Measurements from ENCODE around the gene KCTD17.
A peak's percentile ranks its signal among the peaks of the same experiment; 100 is the strongest.

KCTD17 gene, protein sequence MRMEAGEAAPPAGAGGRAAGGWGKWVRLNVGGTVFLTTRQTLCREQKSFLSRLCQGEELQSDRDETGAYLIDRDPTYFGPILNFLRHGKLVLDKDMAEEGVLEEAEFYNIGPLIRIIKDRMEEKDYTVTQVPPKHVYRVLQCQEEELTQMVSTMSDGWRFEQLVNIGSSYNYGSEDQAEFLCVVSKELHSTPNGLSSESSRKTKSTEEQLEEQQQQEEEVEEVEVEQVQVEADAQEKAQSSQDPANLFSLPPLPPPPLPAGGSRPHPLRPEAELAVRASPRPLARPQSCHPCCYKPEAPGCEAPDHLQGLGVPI

DNA sequence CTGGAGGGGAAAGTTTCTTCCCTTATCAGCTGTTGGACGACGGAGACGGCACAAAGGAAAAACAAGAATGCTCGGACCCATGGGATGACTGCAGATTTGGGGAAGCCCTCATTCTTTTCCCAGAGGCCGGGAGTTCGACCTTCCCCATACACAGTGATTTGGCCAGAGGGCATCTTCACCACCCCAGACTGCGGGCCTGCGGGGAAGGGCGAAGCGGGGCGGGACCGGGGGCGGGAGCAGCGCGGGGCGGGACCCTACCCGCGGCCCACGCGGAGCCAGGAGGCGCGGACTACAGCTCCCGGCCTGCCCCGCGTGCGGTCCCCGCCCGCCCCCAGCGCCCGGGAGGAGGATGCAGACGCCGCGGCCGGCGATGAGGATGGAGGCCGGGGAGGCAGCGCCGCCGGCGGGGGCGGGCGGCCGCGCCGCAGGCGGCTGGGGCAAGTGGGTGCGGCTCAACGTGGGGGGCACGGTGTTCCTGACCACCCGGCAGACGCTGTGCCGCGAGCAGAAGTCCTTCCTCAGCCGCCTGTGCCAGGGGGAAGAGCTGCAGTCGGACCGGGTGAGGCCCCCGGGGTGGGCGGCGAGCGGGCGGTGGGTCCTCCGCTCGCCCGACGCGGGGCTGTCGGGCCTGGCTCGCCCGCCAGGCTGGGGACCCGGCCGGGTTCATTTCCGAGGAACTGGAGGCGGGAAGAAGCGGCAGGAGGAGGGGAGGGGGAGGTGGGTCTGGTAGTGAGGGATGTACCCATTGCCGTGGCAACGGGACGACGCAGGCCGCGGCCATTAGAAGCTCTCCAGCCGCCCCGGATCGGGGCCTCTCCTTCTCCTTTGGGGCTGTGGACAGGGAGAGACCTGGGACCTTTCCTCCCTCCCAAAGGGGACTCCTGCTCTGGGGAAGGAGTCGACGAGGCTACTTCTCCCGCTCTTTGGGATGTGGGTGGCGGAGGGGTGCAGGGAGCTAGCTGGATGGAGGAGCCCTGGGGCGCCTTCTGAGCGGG lies at the start of gene KCTD17:
KCTD17 (plus strand) TSS at position 352 of the 995 bp plus-strand sequence; CDS start at position 371, 19 bp downstream.
- 0 out of 2 replicates have a peak, but pooled peaks have one; percentile 31 for TF ChIP-seq EGR1 (IDR thresholded peaks at IDR 0.05)
- 0 out of 2 replicates have a peak, but pooled peaks have one; percentile 30 for TF ChIP-seq YY1 (IDR thresholded peaks at IDR 0.05; ENCODE audit: low read depth)
- no peak for TF ChIP-seq EP300 (IDR thresholded peaks at IDR 0.05; ENCODE audit: borderline replicate concordance)
- TF ChIP-seq ZBTB7A (IDR thresholded peaks at IDR 0.05; ENCODE audit: low read depth), result no peak
- TF ChIP-seq, protein P1, sequence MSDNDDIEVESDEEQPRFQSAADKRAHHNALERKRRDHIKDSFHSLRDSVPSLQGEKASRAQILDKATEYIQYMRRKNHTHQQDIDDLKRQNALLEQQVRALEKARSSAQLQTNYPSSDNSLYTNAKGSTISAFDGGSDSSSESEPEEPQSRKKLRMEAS (IDR thresholded peaks at IDR 0.05), result no peak
- TF ChIP-seq RAD21 (IDR thresholded peaks at IDR 0.05; ENCODE audit: low read depth), result no peak

DNA sequence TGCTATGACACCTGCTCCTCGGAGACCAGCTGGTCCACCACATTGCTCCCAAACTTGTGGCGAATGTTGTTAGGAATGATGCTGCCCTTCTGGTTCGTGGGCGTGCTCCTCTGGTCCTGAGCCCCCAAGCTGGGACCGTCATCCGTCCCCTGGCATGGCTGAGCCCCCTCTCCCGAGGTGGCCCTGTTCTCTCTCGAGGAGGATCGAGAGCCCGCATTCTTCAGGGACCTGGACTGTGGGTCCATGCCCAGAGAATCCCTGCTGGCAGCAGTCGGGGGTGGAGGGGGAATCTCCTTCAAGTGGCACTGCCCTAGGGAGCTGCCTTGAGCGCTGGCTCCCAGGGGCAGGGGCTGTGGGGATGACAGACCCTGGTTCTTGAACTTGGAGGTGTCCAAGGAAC lies 49.7 kb upstream of the KCTD17 start:
- no peak for TF ChIP-seq RAD21 (IDR thresholded peaks at IDR 0.05; ENCODE audit: low read depth)

DNA sequence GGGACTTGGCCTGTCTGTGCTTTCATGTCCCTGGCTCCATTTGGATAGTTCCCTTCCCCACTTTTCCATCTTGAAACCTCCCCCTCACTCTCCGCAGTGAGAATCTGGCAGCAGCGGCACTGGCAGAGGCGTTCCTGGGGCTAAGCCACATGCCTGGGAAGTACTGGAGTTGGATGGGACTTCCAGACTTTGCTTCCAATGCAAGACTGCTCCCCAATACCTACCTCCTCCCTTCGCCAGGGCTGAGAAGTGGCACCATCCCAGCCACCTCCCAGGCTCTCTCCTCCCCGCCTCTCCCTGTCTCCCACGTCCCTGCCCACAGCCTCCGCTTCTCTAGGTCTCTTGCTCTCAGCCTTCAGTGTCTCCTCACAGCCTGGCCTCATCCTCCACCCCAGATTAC lies 48.9 kb upstream of the KCTD17 start:
- TF ChIP-seq, protein P1 (IDR thresholded peaks at IDR 0.05), result no peak
- TF ChIP-seq CREB1 (IDR thresholded peaks at IDR 0.05; ENCODE audit: low read depth) (no peak), TEAD4 (IDR thresholded peaks at IDR 0.05) (no peak), EP300 (IDR thresholded peaks at IDR 0.05; ENCODE audit: borderline replicate concordance) (no peak)
- TF ChIP-seq, protein P2, sequence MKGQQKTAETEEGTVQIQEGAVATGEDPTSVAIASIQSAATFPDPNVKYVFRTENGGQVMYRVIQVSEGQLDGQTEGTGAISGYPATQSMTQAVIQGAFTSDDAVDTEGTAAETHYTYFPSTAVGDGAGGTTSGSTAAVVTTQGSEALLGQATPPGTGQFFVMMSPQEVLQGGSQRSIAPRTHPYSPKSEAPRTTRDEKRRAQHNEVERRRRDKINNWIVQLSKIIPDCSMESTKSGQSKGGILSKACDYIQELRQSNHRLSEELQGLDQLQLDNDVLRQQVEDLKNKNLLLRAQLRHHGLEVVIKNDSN (IDR thresholded peaks at IDR 0.05), result no peak

DNA sequence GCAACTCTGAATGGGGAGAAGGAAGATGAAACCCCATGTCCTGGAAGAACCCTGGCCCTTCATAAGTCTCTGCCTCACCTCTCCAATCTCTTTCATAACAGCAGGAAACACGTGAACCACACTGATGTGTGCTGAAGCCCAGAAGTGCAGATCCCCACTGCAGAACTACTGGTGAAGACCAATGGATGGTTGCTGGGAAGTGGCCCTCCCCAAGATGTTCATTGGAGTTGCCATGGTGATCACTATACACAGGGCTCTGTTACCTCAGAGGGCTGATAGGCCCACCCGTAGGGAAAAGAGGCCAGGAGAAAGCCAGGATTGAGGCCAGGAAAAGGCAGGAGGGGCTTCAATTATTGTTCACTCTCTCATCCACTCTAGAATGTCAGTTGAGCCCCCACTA lies 43.9 kb upstream of the KCTD17 start:
- TF ChIP-seq, protein P2 (IDR thresholded peaks at IDR 0.05), result no peak

DNA sequence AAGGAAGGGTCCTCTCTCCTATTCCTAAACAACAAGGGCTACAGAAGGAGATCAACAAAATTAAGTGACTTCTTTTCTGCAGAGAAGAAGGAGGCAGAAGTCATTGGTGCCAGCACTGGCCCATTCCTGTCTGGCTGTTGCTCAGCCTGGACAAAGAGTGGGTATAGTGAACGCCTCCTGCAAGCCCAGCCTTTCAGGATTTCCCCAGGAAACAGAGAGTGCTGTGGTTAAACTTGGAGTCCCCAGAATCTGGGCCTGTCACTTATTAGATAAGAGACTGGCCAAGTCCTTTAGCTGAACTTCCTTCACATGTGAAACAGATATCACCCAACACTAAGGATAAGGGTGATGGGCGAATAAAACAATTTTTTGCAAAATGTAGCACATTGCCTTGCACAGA lies 43.2 kb upstream of the KCTD17 start:
- TF ChIP-seq NFIC (IDR thresholded peaks at IDR 0.05) (no peak), ZBTB7A (IDR thresholded peaks at IDR 0.05; ENCODE audit: low read depth) (no peak), CEBPB (IDR thresholded peaks at IDR 0.05) (no peak), TEAD4 (IDR thresholded peaks at IDR 0.05) (no peak), EGR1 (IDR thresholded peaks at IDR 0.05) (no peak), RAD21 (IDR thresholded peaks at IDR 0.05; ENCODE audit: low read depth) (no peak), TAF1 (IDR thresholded peaks at IDR 0.05; ENCODE audit: low read depth) (no peak), CREB1 (IDR thresholded peaks at IDR 0.05; ENCODE audit: low read depth) (no peak), FOXM1 (IDR thresholded peaks at IDR 0.05; ENCODE audit: borderline replicate concordance, low read depth) (no peak), TCF12 (IDR thresholded peaks at IDR 0.05; ENCODE audit: low read depth) (no peak), EP300 (IDR thresholded peaks at IDR 0.05; ENCODE audit: borderline replicate concordance) (no peak), YY1 (IDR thresholded peaks at IDR 0.05; ENCODE audit: low read depth) (no peak)
- TF ChIP-seq, protein P3, sequence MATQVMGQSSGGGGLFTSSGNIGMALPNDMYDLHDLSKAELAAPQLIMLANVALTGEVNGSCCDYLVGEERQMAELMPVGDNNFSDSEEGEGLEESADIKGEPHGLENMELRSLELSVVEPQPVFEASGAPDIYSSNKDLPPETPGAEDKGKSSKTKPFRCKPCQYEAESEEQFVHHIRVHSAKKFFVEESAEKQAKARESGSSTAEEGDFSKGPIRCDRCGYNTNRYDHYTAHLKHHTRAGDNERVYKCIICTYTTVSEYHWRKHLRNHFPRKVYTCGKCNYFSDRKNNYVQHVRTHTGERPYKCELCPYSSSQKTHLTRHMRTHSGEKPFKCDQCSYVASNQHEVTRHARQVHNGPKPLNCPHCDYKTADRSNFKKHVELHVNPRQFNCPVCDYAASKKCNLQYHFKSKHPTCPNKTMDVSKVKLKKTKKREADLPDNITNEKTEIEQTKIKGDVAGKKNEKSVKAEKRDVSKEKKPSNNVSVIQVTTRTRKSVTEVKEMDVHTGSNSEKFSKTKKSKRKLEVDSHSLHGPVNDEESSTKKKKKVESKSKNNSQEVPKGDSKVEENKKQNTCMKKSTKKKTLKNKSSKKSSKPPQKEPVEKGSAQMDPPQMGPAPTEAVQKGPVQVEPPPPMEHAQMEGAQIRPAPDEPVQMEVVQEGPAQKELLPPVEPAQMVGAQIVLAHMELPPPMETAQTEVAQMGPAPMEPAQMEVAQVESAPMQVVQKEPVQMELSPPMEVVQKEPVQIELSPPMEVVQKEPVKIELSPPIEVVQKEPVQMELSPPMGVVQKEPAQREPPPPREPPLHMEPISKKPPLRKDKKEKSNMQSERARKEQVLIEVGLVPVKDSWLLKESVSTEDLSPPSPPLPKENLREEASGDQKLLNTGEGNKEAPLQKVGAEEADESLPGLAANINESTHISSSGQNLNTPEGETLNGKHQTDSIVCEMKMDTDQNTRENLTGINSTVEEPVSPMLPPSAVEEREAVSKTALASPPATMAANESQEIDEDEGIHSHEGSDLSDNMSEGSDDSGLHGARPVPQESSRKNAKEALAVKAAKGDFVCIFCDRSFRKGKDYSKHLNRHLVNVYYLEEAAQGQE (IDR thresholded peaks at IDR 0.05; ENCODE audit: low read depth), result no peak
- TF ChIP-seq, protein P1 (IDR thresholded peaks at IDR 0.05), result no peak
- TF ChIP-seq, protein P2 (IDR thresholded peaks at IDR 0.05), result no peak

DNA sequence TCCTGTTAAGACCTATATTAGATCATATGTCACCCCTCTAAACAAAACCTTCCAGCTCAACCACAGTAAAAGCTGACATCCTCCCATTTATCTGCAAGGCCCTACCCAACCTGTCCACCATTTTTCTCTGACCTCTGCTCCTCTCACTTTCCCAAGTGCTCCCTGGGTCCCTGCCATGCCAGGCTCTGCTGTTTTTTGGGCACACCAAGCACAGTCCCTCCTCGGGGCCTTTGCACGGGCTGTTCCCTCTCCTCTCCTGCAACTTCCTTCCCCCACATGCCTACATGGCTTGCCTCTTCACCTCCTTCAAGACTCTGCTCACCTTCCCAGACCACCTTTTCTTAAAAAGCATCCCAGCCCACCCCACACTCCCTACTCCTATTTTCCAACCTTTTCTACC lies 42.1 kb upstream of the KCTD17 start:
- TF ChIP-seq EP300 (IDR thresholded peaks at IDR 0.05; ENCODE audit: borderline replicate concordance), result no peak
- TF ChIP-seq CREB1 (IDR thresholded peaks at IDR 0.05; ENCODE audit: low read depth), result no peak
- no peak for TF ChIP-seq YY1 (IDR thresholded peaks at IDR 0.05; ENCODE audit: low read depth)
- no peak for TF ChIP-seq TAF1 (IDR thresholded peaks at IDR 0.05; ENCODE audit: low read depth)

DNA sequence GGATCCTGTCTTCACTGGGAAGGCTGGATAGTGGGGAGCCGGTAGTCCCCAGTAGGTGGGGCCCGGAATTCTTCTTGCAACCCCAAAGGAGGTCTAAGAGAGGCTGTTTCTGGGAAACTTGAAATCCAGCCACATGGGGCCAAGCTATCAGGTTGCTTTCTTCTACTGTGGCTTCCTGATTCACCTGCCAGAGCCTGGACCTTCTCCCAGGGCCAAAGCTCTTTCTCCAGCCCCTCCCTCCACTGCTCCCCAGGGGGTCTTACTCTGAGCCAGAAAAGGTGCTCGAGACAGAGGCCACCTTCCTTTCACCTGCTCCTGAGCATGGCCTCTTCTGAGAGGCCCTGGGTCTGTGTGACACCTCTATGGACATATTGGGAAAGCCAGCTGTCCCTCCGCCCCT lies 41.4 kb upstream of the KCTD17 start:
- TF ChIP-seq TCF12 (IDR thresholded peaks at IDR 0.05; ENCODE audit: low read depth), result no peak
- no peak for TF ChIP-seq TEAD4 (IDR thresholded peaks at IDR 0.05)
- no peak for TF ChIP-seq RAD21 (IDR thresholded peaks at IDR 0.05; ENCODE audit: low read depth)
- TF ChIP-seq, protein P3 (IDR thresholded peaks at IDR 0.05; ENCODE audit: low read depth), result no peak
- TF ChIP-seq FOXM1 (IDR thresholded peaks at IDR 0.05; ENCODE audit: borderline replicate concordance, low read depth), result no peak
- no peak for TF ChIP-seq EP300 (IDR thresholded peaks at IDR 0.05; ENCODE audit: borderline replicate concordance)
- TF ChIP-seq, protein P2 (IDR thresholded peaks at IDR 0.05), result no peak
- TF ChIP-seq CEBPB (IDR thresholded peaks at IDR 0.05), result no peak
- no peak for TF ChIP-seq ZBTB7A (IDR thresholded peaks at IDR 0.05; ENCODE audit: low read depth)
- TF ChIP-seq CREB1 (IDR thresholded peaks at IDR 0.05; ENCODE audit: low read depth), result no peak
- TF ChIP-seq NFIC (IDR thresholded peaks at IDR 0.05), result no peak
- TF ChIP-seq, protein P1 (IDR thresholded peaks at IDR 0.05), result no peak
- no peak for TF ChIP-seq EGR1 (IDR thresholded peaks at IDR 0.05)
- TF ChIP-seq YY1 (IDR thresholded peaks at IDR 0.05; ENCODE audit: low read depth), result no peak
- TF ChIP-seq TAF1 (IDR thresholded peaks at IDR 0.05; ENCODE audit: low read depth), result no peak

Data from Ishikawa (cell line).